K562 (cell line): Measurements from ENCODE around the gene FRMPD1. TPM values are rescaled to one million over a fixed set of nuclear protein-coding genes. Genes with fewer than 3 reads are reported as not detected.
A peak's percentile ranks its signal among the peaks of the same experiment; 100 is the strongest.

Source experiments
- ATAC-seq: fragments of 200-7000 bp; cut with Tn5 transposase; 3 replicates; pipeline ENCODE4 v1.9.1; 2020; ENCODE audit warnings: moderate library complexity
- BruUV-seq: library from RNA; stranded (reverse); fragments of 400-500 nt; replicated peaks from 2 replicates; lab custom pipeline; 2021; lab: Mats Ljungman, UMichigan
- CTCF ChIA-PET: fragments of 300-600 bp; formaldehyde crosslinking; extraction: SDS; loops from one replicate; lab custom pipeline; 2021; ENCODE audit warnings: low intra/inter-chr PET ratio; lab: Yijun Ruan, JAX
- POLR2A ChIA-PET: fragments of 300-600, 350-650 bp; sonication (Branson Sonifier 250); formaldehyde crosslinking; extraction: SDS; loops from one replicate; lab custom pipeline; 2021; ENCODE audit warnings: antibody characterized with exemption, inconsistent platforms; lab: Yijun Ruan, JAX
- DNase-seq, 4 experiments: peaks; one replicate each; pipeline versions ENCODE4 v3.0.0 to v3.0.0-alpha.2; 2011 to 2018; ENCODE audit warnings: low spot score in 3 of 4, mixed read lengths in 3 of 4; ENCODE audit errors: extremely low read depth in 1 of 4
- FAIRE-seq: peaks from 2 replicates; lab custom pipeline; 2011; peaks lifted over from hg19 to GRCh38; lab: Jason Lieb, UNC
- H2AFZ ChIP-seq: 2 replicates; pipeline ENCODE4 v1.6.0; 2011; ENCODE audit warnings: low read depth, low read length, control low read depth, inconsistent platforms
- H3K27ac ChIP-seq: fragments of 200-600 bp; 3 replicates; pipeline ENCODE4 v1.8.0; 2011; ENCODE audit warnings: low read depth, mild to moderate bottlenecking, control low read depth, inconsistent platforms, low read length, moderate library complexity, mixed read lengths; ENCODE audit errors: extremely low read depth
- H3K27me3 ChIP-seq, 2 experiments: fragments of 300-600 bp in 1 of 2; 2 replicates in 1 of 2; 3 replicates in 1 of 2; pipeline versions ENCODE4 v1.6.0 to v1.8.0; 2011; ENCODE audit warnings: inconsistent platforms in 2 of 2, low read length in 2 of 2, mild to moderate bottlenecking in 1 of 2, mixed read lengths in 1 of 2, moderate library complexity in 1 of 2; ENCODE audit not compliant: control insufficient read depth in 2 of 2, insufficient read depth in 2 of 2
- H3K36me3 ChIP-seq: fragments of 300-600 bp; 3 replicates; pipeline ENCODE4 v1.8.0; 2011; ENCODE audit warnings: mild to moderate bottlenecking, low read length, inconsistent platforms; ENCODE audit not compliant: control insufficient read depth, insufficient read depth
- H3K4me1 ChIP-seq, 2 experiments: fragments of 200-600 bp in 1 of 2; replicated peaks in 1 of 2; 2 replicates in 1 of 2; 3 replicates in 1 of 2; pipeline versions ENCODE4 v1.5.1 to v1.8.0; 2011; ENCODE audit warnings: inconsistent platforms in 2 of 2, low read length in 2 of 2, mild to moderate bottlenecking in 1 of 2, mixed read lengths in 1 of 2, moderate library complexity in 1 of 2; ENCODE audit not compliant: control insufficient read depth in 2 of 2, insufficient read depth in 2 of 2
- H3K4me2 ChIP-seq: 2 replicates; pipeline ENCODE4 v1.6.1; 2011; ENCODE audit warnings: low read length, control low read depth, inconsistent platforms, mixed read lengths; ENCODE audit not compliant: insufficient read depth
- H3K4me3 ChIP-seq: fragments of 200-600 bp; sonication (generic), shearing (Covaris generic); 2 replicates; pipeline ENCODE4 v1.5.1; 2016; ENCODE audit warnings: control low read depth, inconsistent platforms
- H3K79me2 ChIP-seq: fragments of 200-600 bp; 3 replicates; pipeline ENCODE4 v1.8.0; 2011; ENCODE audit warnings: low read length, inconsistent platforms; ENCODE audit not compliant: control insufficient read depth, insufficient read depth
- H3K9ac ChIP-seq, 2 experiments: 2 replicates each; pipeline versions ENCODE4 v1.6.0 to v1.6.1; 2011; ENCODE audit warnings: low read depth in 2 of 2, low read length in 2 of 2, control low read depth in 1 of 2, inconsistent platforms in 1 of 2, mild to moderate bottlenecking in 1 of 2, mixed read lengths in 1 of 2; ENCODE audit not compliant: insufficient read depth in 1 of 2
- H3K9me1 ChIP-seq: one replicate; pipeline ENCODE4 v1.6.0; 2011; ENCODE audit warnings: inconsistent platforms, mild to moderate bottlenecking, low read length, moderate library complexity; ENCODE audit not compliant: control insufficient read depth, insufficient read depth
- H3K9me3 ChIP-seq: replicated peaks from 2 replicates; pipeline ENCODE4 v1.5.1; 2011; ENCODE audit warnings: low read depth, low read length, inconsistent platforms; ENCODE audit not compliant: control insufficient read depth, insufficient read depth
- H4K20me1 ChIP-seq: replicated peaks from 2 replicates; pipeline ENCODE4 v1.6.1; 2011; ENCODE audit warnings: low read length, inconsistent platforms, mixed read lengths; ENCODE audit not compliant: control insufficient read depth, insufficient read depth
- ELF2 ChIP-seq: fragments of 250-450 bp; sonication (Bioruptor Pico); IDR thresholded peaks from 2 replicates; pipeline ENCODE4 v1.5.0; 2021; ENCODE audit warnings: mild to moderate bottlenecking
- KDM1A ChIP-seq, 2 experiments: fragments of 450-650 bp; IDR thresholded peaks; 2 replicates each; pipeline ENCODE4 v1.6.1; 2016; ENCODE audit warnings: mild to moderate bottlenecking in 2 of 2
- KDM2B ChIP-seq: fragments of 250-450 bp; sonication (Bioruptor Pico); IDR thresholded peaks from 2 replicates; pipeline ENCODE4 v1.8.0; 2021; ENCODE audit warnings: mild to moderate bottlenecking, moderate library complexity
- NFE2 ChIP-seq: IDR thresholded peaks from 2 replicates; pipeline ENCODE4 v1.6.1; 2014; ENCODE audit warnings: antibody characterized with exemption, low read depth
- POLR2H ChIP-seq: IDR thresholded peaks from 2 replicates; pipeline ENCODE4 v1.6.1; 2016; ENCODE audit warnings: missing genetic modification characterization, low read depth, mild to moderate bottlenecking, control low read depth, missing compliant biosample characterization, moderate library complexity
- PTRF ChIP-seq: fragments of 450-650 bp; IDR thresholded peaks from 2 replicates; pipeline ENCODE4 v1.6.1; 2016; ENCODE audit warnings: mild to moderate bottlenecking, missing genetic modification characterization, missing compliant biosample characterization
- RAD51 ChIP-seq: fragments of 450-650 bp; IDR thresholded peaks from 2 replicates; pipeline ENCODE4 v1.7.1; 2016; ENCODE audit warnings: low read depth, mild to moderate bottlenecking, borderline replicate concordance
- SUPT5H ChIP-seq: fragments of 450-650 bp; IDR thresholded peaks from 2 replicates; pipeline ENCODE4 v1.6.1; 2016
- ZBTB17 ChIP-seq: fragments of 450-650 bp; formaldehyde crosslinking; IDR thresholded peaks from 2 replicates; pipeline ENCODE4 v1.4.0; 2020; ENCODE audit warnings: mild to moderate bottlenecking
- ZBTB8A ChIP-seq: fragments of 450-650 bp; IDR thresholded peaks from 2 replicates; pipeline ENCODE4 v1.6.1; 2018; ENCODE audit warnings: mild to moderate bottlenecking, moderate library complexity; ENCODE audit not compliant: partially characterized antibody
- ZNF12 ChIP-seq: sonication (generic); formaldehyde crosslinking; IDR thresholded peaks from 2 replicates; pipeline ENCODE4 v1.4.0; 2020; ENCODE audit warnings: mild to moderate bottlenecking, missing genetic modification reagents
- WGBS: fragments of 100-300 bp; shearing (Covaris generic); methylation state at CpG from one replicate; pipeline ENCODE4 v1.1.6; 2016; ENCODE audit warnings: low coverage, mixed read lengths; ENCODE audit not compliant: insufficient coverage; ENCODE audit errors: missing lambda C conversion rate; 5-methylcytosine and 5-hydroxymethylcytosine counted together
- in situ Hi-C: fragments of 300-500 bp; cut with MboI; formaldehyde crosslinking; loops from 4 replicates; pipeline ENCODE4 v1.15.0; 2018; ENCODE audit warnings: inconsistent platforms, mixed read lengths
- intact Hi-C: fragments of 100-400 bp; cut with micrococcal nuclease; formaldehyde crosslinking; loops from 2 replicates; pipeline ENCODE4 v1.14.2; 2022
- polyA plus RNA-seq, 8 experiments: library from polyadenylated mRNA; depleted of rRNA in 4 of 8; stranded (reverse) in 5 of 8; unstranded in 3 of 8; fragments of >200 nt; fragmentation: Nextera tagmentation in 2 of 8; fragmentation: Illumina TruSeq in 1 of 8; extraction: Ambion mirVana in 2 of 8; extraction: Trizol in 1 of 8; gene quantifications; 2 replicates each; pipeline versions ENCODE4 v1.2.1 to v1.2.3, GENCODE V29; 2011 to 2014; ENCODE audit warnings: inconsistent platforms in 1 of 8, missing spikeins in 1 of 8
- total RNA-seq, 7 experiments: library from RNA; depleted of rRNA in 6 of 7; stranded (reverse); fragments of >200 nt in 6 of 7; fragmentation: Illumina TruSeq in 2 of 7; extraction: Trizol in 2 of 7; gene quantifications; 2 replicates each; pipeline versions ENCODE4 v1.2.1 to v1.2.3, GENCODE V29; 2011 to 2021; ENCODE audit warnings: low replicate concordance in 1 of 7
- TF ChIP-seq, protein P1 (sequence below): fragments of 450-650 bp; IDR thresholded peaks from 2 replicates; pipeline ENCODE4 v1.6.1; 2016; ENCODE audit warnings: low read depth
- TF ChIP-seq, protein P2 (sequence below), 3 experiments: IDR thresholded peaks in 2 of 3; conservative IDR thresholded peaks in 1 of 3; 2 replicates each; pipeline ENCODE4 v1.5.1; 2011 to 2012; ENCODE audit warnings: low read length in 3 of 3, mild to moderate bottlenecking in 3 of 3, control low read depth in 2 of 3, improper control_type of control experiment in 1 of 3, inconsistent platforms in 1 of 3, low read depth in 1 of 3, mixed read lengths in 1 of 3, moderate library complexity in 1 of 3; ENCODE audit not compliant: insufficient read depth in 2 of 3

The FRMPD1 gene
- total and polyA plus RNA-seq, 9 of the 15 experiments (the other 6 are each of a cell fraction or from before 2014, with no cell fraction given), result not detected

DNA sequence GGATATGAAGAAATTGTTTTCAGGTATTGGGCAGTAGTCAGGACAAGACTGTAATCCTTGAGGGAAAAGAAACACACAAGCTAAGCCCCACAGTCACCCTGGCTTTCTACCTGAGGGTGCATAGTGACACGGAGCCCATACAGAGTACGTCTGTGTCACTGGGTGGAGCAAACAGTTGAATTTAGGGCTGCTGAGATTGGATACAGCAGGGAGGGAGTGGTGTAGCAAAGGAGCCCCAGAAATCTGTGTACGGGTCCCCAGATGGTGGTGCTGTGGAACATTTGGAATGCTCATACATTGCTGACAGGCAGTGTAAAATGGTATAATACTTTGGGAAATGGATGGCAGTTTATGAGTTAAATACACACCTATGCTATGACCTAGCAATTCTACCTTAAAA lies 108.0 kb downstream of the FRMPD1 start:
- DNase-seq (peak in 2 of 4 experiments; percentile 37 to 41), FAIRE-seq (no peak), ATAC-seq (peak; percentile 58)
- H3K4me2 ChIP-seq, result no peak overlapping the region
- H3K9ac ChIP-seq, result no peak overlapping the region
- H2AFZ ChIP-seq, result no peak overlapping the region
- intact Hi-C loops (no loop called here), in situ Hi-C loops (loop anchor here (10.0 kb wide), 1 partner anchor 146 kb away; the partner anchor contains the start of gene SLC25A51)
- H3K9me3 ChIP-seq, result no peaks in the 10 kb centered on the region
- ChIA-PET CTCF (no interaction called here), POLR2A (interaction anchor here (1.1 to 1.3 kb wide), 2 partner anchors 11 to 16 kb away, joined by 3 to 7 read pairs; no protein-coding TSS in a partner anchor)
- no peak overlapping the region for H3K27ac ChIP-seq
- no peaks in the 10 kb centered on the region for H4K20me1 ChIP-seq
- H3K4me1 ChIP-seq, result peaks cover 2 to 3% of the 10 kb centered on the region in 2 experiments; a peak in 2 of 5 replicates
- H3K79me2 ChIP-seq, result peaks cover 11% of the 10 kb centered on the region
- H3K36me3 ChIP-seq, result no peaks in the 10 kb centered on the region; the same call in 2 of the 3 replicates
- 9% methylated on average over 3 of the region's 3 CpGs for WGBS
- no peaks in the 10 kb centered on the region for H3K9me1 ChIP-seq
- TF ChIP-seq ZNF12 (CRISPR knock-in tag) (no peak), ZBTB8A (no peak), KDM1A (IDR thresholded peaks at IDR 0.05) (peak; percentile 22 to 48; a peak in 1 of 4 replicates), SUPT5H (no peak), ELF2 (CRISPR knock-in tag) (no peak), PTRF (tag) (no peak), POLR2H (tag) (no peak), NFE2 (no peak), ZBTB17 (no peak), RAD51 (no peak), KDM2B (no peak)
- TF ChIP-seq, protein P1, sequence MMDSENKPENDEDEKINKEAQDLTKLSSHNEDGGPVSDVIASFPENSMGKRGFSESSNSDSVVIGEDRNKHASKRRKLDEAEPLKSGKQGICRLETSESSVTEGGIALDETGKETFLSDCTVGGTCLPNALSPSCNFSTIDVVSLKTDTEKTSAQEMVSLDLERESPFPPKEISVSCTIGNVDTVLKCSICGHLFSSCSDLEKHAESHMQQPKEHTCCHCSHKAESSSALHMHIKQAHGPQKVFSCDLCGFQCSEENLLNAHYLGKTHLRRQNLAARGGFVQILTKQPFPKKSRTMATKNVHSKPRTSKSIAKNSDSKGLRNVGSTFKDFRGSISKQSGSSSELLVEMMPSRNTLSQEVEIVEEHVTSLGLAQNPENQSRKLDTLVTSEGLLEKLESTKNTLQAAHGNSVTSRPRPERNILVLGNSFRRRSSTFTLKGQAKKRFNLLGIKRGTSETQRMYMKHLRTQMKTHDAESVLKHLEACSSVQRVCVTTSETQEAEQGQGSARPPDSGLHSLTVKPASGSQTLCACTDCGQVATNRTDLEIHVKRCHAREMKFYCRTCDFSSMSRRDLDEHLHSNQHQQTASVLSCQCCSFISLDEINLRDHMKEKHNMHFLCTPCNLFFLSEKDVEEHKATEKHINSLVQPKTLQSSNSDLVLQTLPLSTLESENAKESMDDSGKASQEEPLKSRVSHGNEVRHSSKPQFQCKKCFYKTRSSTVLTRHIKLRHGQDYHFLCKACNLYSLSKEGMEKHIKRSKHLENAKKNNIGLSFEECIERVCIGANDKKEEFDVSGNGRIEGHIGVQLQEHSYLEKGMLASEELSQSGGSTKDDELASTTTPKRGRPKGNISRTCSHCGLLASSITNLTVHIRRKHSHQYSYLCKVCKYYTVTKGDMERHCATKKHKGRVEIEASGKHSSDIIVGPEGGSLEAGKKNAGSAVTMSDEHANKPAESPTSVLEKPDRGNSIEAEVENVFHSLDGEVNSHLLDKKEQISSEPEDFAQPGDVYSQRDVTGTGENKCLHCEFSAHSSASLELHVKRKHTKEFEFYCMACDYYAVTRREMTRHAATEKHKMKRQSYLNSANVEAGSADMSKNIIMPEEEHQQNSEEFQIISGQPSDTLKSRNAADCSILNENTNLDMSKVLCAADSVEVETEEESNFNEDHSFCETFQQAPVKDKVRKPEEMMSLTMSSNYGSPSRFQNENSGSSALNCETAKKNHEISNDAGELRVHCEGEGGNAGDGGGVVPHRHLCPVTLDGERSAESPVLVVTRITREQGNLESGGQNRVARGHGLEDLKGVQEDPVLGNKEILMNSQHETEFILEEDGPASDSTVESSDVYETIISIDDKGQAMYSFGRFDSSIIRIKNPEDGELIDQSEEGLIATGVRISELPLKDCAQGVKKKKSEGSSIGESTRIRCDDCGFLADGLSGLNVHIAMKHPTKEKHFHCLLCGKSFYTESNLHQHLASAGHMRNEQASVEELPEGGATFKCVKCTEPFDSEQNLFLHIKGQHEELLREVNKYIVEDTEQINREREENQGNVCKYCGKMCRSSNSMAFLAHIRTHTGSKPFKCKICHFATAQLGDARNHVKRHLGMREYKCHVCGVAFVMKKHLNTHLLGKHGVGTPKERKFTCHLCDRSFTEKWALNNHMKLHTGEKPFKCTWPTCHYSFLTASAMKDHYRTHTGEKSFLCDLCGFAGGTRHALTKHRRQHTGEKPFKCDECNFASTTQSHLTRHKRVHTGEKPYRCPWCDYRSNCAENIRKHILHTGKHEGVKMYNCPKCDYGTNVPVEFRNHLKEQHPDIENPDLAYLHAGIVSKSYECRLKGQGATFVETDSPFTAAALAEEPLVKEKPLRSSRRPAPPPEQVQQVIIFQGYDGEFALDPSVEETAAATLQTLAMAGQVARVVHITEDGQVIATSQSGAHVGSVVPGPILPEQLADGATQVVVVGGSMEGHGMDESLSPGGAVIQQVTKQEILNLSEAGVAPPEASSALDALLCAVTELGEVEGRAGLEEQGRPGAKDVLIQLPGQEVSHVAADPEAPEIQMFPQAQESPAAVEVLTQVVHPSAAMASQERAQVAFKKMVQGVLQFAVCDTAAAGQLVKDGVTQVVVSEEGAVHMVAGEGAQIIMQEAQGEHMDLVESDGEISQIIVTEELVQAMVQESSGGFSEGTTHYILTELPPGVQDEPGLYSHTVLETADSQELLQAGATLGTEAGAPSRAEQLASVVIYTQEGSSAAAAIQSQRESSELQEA, result peak; percentile 66; the same call in 1 of the 2 replicates
- TF ChIP-seq, protein P2, sequence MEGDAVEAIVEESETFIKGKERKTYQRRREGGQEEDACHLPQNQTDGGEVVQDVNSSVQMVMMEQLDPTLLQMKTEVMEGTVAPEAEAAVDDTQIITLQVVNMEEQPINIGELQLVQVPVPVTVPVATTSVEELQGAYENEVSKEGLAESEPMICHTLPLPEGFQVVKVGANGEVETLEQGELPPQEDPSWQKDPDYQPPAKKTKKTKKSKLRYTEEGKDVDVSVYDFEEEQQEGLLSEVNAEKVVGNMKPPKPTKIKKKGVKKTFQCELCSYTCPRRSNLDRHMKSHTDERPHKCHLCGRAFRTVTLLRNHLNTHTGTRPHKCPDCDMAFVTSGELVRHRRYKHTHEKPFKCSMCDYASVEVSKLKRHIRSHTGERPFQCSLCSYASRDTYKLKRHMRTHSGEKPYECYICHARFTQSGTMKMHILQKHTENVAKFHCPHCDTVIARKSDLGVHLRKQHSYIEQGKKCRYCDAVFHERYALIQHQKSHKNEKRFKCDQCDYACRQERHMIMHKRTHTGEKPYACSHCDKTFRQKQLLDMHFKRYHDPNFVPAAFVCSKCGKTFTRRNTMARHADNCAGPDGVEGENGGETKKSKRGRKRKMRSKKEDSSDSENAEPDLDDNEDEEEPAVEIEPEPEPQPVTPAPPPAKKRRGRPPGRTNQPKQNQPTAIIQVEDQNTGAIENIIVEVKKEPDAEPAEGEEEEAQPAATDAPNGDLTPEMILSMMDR (IDR thresholded peaks at IDR 0.05 in 2 of 3, conservative IDR thresholded peaks at IDR 0.05 in 1 of 3; ENCODE audit: insufficient read depth in 2 of 3, low read depth in 1 of 3, low read length in 3 of 3), result peak in 2 of 3 experiments; percentile 19 to 27; a peak in 1 of 6 replicates
- no peak overlapping the region for H3K4me3 ChIP-seq
- no peaks in the 10 kb centered on the region for H3K27me3 ChIP-seq
- BruUV-seq, result no TSS peak
